Measurements from ENCODE around the gene ATP8B1.

Gene ATP8B1

GRCh38 chr18:57687970-57688369 lies 115.1 kb downstream of the ATP8B1 start:
- DNase-seq (ENCODE audit: extremely low spot score) = no peak
- TF ChIP-seq CTCF (IDR thresholded peaks at IDR 0.05; ENCODE audit: control extremely low read depth, extremely low read depth, low read depth, missing control alignments) = no peak
- ChIA-PET CTCF (interaction anchor here (1.5 kb wide), 1 partner anchor 20 kb away, joined by 3 read pairs; no protein-coding TSS in a partner anchor), POLR2A (no interaction called here)

DNA sequence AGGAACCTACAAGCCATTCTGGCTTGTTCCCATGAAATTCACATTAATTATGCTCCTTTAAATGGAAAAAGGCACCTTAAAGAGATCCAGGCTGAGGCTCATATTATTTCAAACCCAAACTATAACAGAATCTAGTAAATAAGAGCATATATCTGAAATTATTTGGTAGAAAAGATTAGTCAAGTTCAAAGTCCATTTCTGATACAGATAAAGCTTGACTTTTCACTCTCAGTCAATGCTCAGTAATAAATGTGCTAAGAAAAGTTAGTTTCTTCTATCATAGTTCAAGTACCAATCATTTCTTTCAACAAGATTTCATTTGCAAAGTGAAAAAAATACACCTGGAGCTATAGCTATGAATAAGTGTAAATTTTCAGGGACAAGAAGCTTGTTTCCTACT lies 119.6 kb downstream of the ATP8B1 start:
- no peak for TF ChIP-seq CTCF (IDR thresholded peaks at IDR 0.05; ENCODE audit: control extremely low read depth, extremely low read depth, low read depth, missing control alignments)
- CTCF ChIA-PET = interaction anchor here (1.1 to 1.5 kb wide), 2 partner anchors 20 to 59 kb away, joined by 3 read pairs; no protein-coding TSS in a partner anchor
- no peak for DNase-seq (ENCODE audit: extremely low spot score)
- POLR2A ChIA-PET = no interaction called here

DNA sequence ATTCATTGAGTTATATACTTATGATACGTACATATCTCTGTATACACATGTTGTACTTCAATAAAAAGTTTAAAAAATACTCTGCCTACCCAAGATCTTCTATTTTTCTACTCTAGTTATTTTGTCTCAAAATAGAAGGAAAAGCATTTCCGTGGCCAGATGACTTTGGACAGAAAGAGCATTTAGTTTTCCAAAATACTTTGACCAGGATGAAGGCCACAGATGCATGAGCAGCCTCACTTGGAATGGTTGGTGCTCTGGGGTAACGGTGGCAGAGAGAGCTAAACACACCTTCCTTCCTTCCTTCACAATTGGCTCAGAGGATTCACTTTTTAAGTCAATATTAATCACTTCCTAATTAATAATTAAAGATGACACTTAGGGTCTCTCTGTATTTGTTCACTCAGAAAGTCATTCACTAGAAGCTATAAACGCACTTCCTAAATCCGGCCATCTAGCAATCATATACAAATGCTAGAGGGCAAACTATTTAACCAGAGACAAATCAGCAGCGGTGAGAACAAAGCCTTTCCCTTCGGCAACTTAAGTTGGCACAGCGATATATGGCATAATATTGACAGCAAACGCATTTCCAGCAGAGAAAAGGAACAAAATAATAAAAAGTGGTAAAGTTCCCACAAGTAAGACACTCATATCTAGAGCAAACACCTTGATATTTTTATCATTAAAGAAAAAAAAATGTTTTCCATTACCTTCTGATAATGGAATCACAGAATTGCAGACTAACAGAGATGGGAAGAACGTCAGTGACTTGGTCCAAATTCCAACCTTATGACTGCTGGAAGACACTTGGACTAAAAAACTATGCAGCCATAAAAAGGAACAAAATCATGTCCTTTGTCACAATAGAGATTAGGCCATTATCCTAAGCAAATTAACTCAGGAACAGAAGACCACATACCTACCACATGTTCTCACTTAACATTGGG lies 125.6 kb downstream of the ATP8B1 start:
- no peak for DNase-seq (ENCODE audit: extremely low spot score)
- ChIA-PET POLR2A (no interaction called here), CTCF (no interaction called here)
- no peak for TF ChIP-seq CTCF (IDR thresholded peaks at IDR 0.05; ENCODE audit: control extremely low read depth, extremely low read depth, low read depth, missing control alignments)

- ChIA-PET CTCF (no interaction called here), POLR2A (no interaction called here)
- DNase-seq (ENCODE audit: extremely low spot score) = no peak
- no peak for TF ChIP-seq CTCF (IDR thresholded peaks at IDR 0.05; ENCODE audit: control extremely low read depth, extremely low read depth, low read depth, missing control alignments)
Observed at GRCh38 chr18:57674891-57675290, 128.2 kb downstream of the ATP8B1 start.

- TF ChIP-seq CTCF (IDR thresholded peaks at IDR 0.05; ENCODE audit: control extremely low read depth, extremely low read depth, low read depth, missing control alignments) = no peak
- ChIA-PET POLR2A (no interaction called here), CTCF (no interaction called here)
- no peak for DNase-seq (ENCODE audit: extremely low spot score)
Observed at GRCh38 chr18:57670046-57670445, 133.1 kb downstream of the ATP8B1 start.

DNA sequence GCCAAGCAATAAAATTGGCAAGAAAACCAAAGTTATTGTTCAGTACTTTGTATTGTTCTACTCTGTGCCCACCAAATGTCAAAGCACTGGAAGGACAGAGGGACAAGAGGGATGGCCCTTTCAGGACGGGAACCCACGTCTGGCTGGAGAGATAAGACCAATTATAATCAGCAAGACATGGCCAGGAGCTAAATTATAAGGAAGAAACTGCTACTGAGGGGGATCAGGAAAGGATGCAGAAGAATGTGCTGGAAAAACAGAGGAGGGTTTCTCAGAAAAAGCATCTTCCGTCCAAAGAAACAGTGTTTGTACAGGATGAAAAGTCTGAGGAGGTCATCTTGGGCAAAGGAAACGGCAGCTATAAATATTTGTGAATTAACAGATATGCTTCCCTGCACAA lies 135.1 kb downstream of the ATP8B1 start:
- ChIA-PET CTCF (interaction anchor here (1.5 kb wide), 2 partner anchors 18 to 19 kb away, joined by 3 read pairs; no protein-coding TSS in a partner anchor), POLR2A (no interaction called here)
- no peak for TF ChIP-seq CTCF (IDR thresholded peaks at IDR 0.05; ENCODE audit: control extremely low read depth, extremely low read depth, low read depth, missing control alignments)
- no peak for DNase-seq (ENCODE audit: extremely low spot score)
